GM19043 (cell line): ENCODE data around the gene TRPM2.
"Not testable (repeated sequence)": the region's sequence is repeated elsewhere in the genome, so short reads cannot be mapped to it uniquely, and the experiment has no call there.

Experiments used
- ATAC-seq: cut with Tn5 transposase; IDR thresholded peaks from one replicate; pipeline ENCODE4 v1.9.1; 2021; ENCODE audit warnings: low read depth; ENCODE audit not compliant: unreplicated experiment

Gene TRPM2

GRCh38 chr21:44351535-44352252 is 1.7 kb upstream of the TRPM2 start:
- ATAC-seq = no peak

DNA sequence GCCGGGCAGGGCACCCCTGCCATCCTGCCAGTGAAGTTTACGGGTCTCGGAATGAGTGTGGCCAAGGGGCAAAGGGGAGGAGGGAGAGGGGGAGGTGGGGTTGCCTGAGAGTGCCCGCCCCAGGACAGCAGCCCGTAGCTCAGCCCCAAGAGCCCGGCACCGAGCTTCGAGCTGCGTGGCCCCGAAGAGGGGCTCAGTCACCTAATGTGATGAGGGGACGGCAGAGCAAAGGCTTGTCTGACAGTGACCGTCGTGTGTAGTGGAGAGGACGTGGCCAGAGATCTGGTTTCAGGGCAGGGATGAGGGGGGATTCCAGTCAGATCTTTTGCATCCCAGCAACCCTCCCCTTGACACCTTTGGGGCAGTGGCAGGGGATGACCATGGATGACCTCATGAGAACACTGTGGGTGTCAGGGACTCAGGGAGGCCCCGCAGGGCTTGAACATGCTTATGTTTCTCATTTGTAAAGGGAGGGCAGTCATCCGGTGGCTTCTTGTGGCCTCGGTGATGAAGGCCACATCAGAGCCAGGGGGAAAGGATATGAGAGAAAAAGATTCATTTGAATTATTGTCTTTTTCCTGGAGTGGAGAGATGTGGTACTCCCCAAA is 1.1 kb upstream of the TRPM2 start:
- ATAC-seq = no peak

GRCh38 chr21:44354001-44354405 is 582 bp downstream of the TRPM2 start:
- ATAC-seq = no peak

DNA sequence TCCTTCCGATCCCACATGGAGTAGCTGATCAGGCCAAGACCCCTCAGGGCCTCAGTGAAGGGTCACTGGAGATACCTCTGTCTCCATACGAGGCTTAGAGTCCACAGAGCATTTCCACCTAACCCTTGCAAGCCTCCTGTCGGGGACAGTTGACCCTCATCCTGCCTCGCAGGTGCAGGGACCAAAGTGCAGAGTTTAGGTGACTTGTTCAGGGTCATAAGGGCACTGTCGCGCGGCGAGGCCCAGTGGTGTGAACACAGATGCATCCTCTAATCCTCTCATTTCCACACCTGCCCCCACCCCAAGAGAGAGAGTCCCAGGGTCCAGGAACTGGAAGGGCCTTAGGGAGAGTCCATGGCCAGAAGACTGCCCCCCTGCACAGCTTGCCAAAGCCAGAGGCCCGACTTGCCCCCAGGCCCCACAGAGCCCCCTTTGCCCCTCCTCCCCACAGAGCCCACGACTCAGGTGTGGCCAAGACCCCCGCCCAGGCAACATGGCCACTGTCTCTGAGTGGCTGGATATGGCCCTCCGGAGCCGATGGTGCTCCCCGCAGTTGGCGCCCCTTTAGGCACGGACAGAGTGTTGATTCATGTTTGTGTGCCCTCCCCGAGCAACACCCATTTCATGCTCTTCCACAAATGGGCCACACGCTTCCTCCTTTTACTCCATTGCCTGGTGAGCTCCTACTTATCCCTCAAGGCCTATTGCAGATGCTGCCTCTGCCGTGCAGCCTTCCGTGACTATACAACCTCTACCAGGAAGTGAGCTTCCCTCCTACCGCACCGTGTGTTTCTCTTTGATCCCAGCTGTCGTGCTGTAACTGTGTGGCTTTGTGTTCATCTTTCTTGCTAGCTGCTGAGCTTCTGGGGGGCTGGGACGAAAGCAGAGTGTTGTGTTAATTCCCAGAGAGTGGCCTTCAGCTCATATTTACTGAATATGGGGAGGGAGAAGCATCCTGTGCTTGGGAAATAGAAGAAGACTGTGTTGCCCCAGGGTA is 1.7 kb downstream of the TRPM2 start:
- ATAC-seq = no peak

- ATAC-seq = no peak
These were observed 2.7 kb downstream of the TRPM2 start for GRCh38 chr21:44356160-44356559.

- no peak for ATAC-seq
These were observed 3.2 kb downstream of the TRPM2 start for GRCh38 chr21:44356636-44357035.

- no peak for ATAC-seq
These were observed 3.8 kb downstream of the TRPM2 start for GRCh38 chr21:44357064-44357837.

DNA sequence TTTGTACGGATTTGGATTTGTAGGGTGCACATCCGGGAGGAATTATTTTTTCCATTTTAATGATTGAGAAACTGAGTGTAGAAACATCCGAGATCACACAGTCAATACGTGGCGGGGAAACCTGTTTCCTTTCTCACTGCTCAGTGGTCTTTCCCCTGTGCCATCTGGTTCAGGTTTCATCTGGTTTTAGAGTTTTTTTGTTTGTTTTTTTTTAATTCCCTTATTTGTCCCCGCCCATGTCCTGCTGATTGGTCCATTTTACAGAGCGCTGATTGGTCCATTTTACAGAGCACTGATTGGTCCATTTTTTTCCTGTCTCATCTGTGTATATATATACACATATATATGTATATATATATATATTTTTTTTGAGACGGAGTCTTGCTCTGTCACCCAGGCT is 6.0 kb downstream of the TRPM2 start:
- no peak for ATAC-seq

GRCh38 chr21:44360159-44360558 is 6.7 kb downstream of the TRPM2 start:
- no peak for ATAC-seq

DNA sequence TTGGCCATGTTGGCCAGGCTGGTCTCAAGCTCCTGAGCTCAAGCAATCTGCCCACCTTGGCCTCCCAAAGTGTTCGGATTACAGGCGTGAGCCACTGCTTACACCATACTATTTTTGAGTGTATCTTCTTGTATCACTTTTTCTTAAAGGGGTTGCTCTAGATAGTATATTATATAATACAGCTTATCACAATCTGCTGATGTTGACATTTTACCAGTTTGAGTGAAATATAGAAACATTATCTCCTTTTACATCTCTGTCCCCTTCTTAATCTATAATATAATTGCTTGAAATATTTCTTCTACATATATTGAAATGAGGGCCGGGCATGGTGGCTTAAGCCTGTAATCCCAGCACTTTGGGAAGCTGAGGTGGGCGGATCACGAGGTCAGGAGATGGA is 8.5 kb downstream of the TRPM2 start:
- not testable (repeated sequence) for ATAC-seq

GRCh38 chr21:44363278-44363677 is 9.9 kb downstream of the TRPM2 start:
- ATAC-seq = no peak

DNA sequence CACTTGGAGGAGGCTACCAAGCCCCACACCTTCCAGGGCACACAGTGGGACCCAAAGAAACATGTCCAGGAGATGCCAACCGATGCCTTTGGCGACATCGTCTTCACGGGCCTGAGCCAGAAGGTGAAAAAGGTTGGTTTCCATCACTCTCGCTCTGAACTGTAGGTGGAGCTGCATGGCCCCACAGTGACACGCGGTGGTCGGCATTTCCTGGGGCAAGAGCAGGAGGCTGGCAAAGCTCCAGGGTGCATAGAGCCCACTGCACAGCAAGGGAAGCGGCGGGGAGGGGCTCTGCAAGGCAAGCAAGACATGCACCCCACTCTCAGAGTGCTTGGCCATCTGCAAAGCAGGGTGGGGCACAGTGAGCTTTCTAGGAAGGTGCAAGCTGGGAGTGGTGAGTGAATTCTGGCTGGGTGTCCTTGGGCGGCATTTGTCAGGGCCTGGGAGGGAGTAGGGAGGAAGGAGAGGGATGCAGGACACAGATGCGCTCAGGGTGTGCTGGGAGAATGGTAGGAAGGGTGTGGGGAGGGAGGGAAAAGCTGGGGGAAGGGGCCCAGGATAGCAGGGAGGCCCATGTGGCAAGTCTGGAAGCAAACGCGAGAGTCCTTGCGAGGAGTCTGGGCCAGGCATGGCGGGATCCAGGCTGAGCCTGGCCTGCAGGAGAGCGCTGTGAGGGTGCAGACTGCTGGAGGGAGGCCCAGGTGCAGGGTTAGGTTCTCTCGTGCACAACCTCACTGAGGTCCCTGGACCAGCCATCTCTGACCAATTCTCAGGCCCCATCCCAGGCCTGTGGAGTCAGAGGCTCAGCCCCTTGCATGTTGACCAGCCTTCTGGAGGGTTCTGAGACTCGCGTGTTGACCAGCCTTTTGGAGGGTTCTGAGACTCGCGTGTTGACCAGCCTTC is 11.0 kb downstream of the TRPM2 start:
- no peak for ATAC-seq

DNA sequence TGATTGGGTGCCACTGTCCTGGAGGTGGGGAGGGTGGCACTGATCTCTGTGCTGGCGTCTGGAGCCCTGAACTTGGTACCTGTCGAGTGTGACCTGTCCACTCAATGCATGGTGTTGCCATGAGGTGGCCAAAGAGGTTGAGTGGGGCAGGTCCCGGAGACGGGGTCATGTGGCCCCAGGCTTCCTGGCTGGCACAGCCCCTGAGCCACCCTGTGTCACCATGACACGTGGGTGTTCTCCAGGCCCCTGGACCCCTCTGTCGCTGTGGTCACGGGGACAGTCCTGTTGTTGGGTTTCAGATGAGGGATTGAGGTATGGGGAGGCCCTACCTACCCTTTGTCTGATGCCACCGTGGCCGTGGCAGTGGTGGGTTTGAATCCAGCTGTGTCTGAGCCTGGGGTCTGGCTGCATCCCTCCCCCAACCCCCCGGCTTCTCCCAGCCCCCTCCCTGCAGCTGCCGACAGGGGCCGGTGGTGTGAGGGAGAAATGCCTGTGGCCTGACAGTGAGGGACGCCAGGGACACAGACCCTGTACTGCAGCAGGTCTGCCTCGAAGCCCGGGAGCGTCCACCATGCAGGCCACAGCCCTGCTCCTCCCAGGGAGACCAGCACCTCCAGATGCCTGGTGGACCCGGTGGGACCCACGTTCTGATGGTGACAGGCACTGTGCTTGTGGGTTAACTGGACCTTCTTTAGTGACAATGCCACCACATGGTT is 12.0 kb downstream of the TRPM2 start:
- no peak for ATAC-seq

DNA sequence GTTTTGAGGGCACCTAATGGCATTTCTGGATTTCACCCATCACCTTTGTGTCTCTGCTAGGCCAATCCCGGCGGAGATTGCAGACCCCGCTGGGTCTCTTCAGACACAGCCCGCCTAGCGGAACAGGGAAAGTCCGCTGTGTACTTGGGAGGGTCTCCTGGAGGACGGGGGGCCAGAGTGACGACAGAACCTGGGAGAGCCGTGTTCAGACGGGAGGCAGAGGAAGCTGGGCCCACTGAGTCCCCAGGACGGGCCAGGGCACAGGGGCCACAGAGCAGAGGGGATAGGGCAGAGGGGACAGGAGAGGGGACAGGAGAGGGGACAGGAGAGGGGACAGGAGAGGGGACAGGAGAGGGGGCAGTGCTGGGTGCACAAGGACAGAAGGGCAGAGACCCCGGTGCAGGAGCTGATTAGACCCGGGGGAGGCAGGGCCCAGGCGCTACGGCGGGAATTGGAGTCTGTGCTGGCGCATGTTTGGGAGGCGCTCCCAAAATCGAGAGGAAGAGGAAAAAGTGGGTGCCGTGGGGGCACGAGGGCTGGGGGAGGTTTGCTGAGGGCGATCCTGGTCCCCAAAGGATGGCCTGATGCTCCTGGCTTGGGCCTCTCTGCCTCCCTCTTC is 12.7 kb downstream of the TRPM2 start:
- ATAC-seq = no peak

GRCh38 chr21:44366586-44367211 is 13.3 kb downstream of the TRPM2 start:
- no peak for ATAC-seq

DNA sequence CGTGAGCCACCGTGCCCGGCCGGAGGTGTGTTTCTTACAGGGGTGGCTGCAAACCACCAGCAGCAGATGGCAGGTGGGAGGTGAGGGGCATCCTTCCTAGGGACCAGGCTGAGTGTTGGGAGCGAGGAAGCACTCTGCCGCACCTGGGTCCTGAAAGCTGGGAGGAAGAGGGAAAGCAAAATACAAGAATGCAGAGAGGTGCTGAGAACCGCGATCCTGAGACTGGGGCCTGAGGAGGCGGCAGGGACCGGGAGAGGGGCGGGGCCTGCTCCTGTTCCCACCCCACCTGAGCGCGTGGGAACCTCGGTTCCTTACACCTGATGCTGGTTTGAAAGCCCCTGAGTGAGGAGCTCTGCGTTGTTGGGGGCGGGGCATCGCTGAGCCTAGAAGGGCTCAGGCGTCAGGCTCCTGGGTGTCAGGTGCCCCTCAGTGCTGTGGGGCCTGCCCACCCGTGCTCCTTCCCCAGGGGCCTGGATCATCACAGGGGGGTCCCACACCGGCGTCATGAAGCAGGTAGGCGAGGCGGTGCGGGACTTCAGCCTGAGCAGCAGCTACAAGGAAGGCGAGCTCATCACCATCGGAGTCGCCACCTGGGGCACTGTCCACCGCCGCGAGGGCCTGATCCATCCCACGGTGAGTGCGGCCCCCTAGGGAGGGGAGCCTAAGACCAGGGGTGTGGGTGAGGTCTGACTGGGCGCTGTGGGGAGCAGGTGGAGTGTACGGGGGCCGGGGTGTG is 15.5 kb downstream of the TRPM2 start:
- ATAC-seq = no peak

DNA sequence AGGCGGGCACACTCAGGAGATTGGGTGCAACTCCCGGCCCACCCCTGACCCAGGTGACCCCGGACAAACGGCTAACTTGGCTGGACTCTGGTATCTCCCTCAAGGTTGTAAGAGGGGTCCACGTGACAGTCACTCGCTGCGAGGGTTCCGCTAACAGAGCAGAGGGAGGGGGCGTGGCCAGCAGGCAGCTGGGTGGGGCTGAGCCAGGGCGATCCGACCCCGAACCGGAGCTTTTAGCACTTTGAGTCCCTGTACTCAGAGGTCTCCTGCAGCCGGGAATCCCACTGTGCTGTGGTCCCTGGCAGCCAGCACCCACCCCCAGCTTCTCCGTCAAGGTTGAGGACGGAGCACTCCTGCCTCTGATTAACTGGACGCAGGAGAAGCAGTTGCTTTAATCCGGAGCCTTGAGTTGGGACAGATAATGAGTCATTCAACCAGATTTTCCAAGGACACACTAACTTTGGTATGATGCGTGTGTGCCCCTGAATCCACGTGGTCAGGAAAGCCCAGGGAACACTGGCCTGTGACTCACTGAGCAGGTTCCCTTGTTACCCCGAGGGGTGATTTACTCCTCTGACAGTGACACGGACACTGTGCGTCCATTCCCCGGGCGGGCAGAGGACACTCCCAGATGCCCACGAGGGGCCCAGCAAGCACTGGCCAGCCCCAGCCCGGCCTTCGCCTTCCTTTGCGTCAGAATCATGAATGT is 16.8 kb downstream of the TRPM2 start:
- ATAC-seq = no peak
